K562 (cell line): ENCODE data around the gene ADSS1. TPM values are rescaled to one million over a fixed set of nuclear protein-coding genes. Genes with fewer than 3 reads are reported as not detected.

Source experiments
- ATAC-seq: fragments of 200-7000 bp; cut with Tn5 transposase; 3 replicates; pipeline ENCODE4 v1.9.1; 2020; ENCODE audit warnings: moderate library complexity
- BruUV-seq: library from RNA; stranded (reverse); fragments of 400-500 nt; replicated peaks from 2 replicates; lab custom pipeline; 2021; lab: Mats Ljungman, UMichigan
- CTCF ChIA-PET: fragments of 300-600 bp; formaldehyde crosslinking; extraction: SDS; loops from one replicate; lab custom pipeline; 2021; ENCODE audit warnings: low intra/inter-chr PET ratio; lab: Yijun Ruan, JAX
- POLR2A ChIA-PET: fragments of 300-600, 350-650 bp; sonication (Branson Sonifier 250); formaldehyde crosslinking; extraction: SDS; loops from one replicate; lab custom pipeline; 2021; ENCODE audit warnings: antibody characterized with exemption, inconsistent platforms; lab: Yijun Ruan, JAX
- DNase-seq, 4 experiments: peaks; one replicate each; pipeline versions ENCODE4 v3.0.0 to v3.0.0-alpha.2; 2011 to 2018; ENCODE audit warnings: low spot score in 3 of 4, mixed read lengths in 3 of 4; ENCODE audit errors: extremely low read depth in 1 of 4
- FAIRE-seq: peaks from 2 replicates; lab custom pipeline; 2011; peaks lifted over from hg19 to GRCh38; lab: Jason Lieb, UNC
- H2AFZ ChIP-seq: 2 replicates; pipeline ENCODE4 v1.6.0; 2011; ENCODE audit warnings: low read depth, low read length, control low read depth, inconsistent platforms
- H3K27ac ChIP-seq: fragments of 200-600 bp; 3 replicates; pipeline ENCODE4 v1.8.0; 2011; ENCODE audit warnings: low read depth, mild to moderate bottlenecking, control low read depth, inconsistent platforms, low read length, moderate library complexity, mixed read lengths; ENCODE audit errors: extremely low read depth
- H3K27me3 ChIP-seq, 2 experiments: fragments of 300-600 bp in 1 of 2; 2 replicates in 1 of 2; 3 replicates in 1 of 2; pipeline versions ENCODE4 v1.6.0 to v1.8.0; 2011; ENCODE audit warnings: inconsistent platforms in 2 of 2, low read length in 2 of 2, mild to moderate bottlenecking in 1 of 2, mixed read lengths in 1 of 2, moderate library complexity in 1 of 2; ENCODE audit not compliant: control insufficient read depth in 2 of 2, insufficient read depth in 2 of 2
- H3K36me3 ChIP-seq: fragments of 300-600 bp; 3 replicates; pipeline ENCODE4 v1.8.0; 2011; ENCODE audit warnings: mild to moderate bottlenecking, low read length, inconsistent platforms; ENCODE audit not compliant: control insufficient read depth, insufficient read depth
- H3K4me1 ChIP-seq, 2 experiments: fragments of 200-600 bp in 1 of 2; replicated peaks in 1 of 2; 2 replicates in 1 of 2; 3 replicates in 1 of 2; pipeline versions ENCODE4 v1.5.1 to v1.8.0; 2011; ENCODE audit warnings: inconsistent platforms in 2 of 2, low read length in 2 of 2, mild to moderate bottlenecking in 1 of 2, mixed read lengths in 1 of 2, moderate library complexity in 1 of 2; ENCODE audit not compliant: control insufficient read depth in 2 of 2, insufficient read depth in 2 of 2
- H3K4me2 ChIP-seq: 2 replicates; pipeline ENCODE4 v1.6.1; 2011; ENCODE audit warnings: low read length, control low read depth, inconsistent platforms, mixed read lengths; ENCODE audit not compliant: insufficient read depth
- H3K4me3 ChIP-seq: fragments of 200-600 bp; sonication (generic), shearing (Covaris generic); 2 replicates; pipeline ENCODE4 v1.5.1; 2016; ENCODE audit warnings: control low read depth, inconsistent platforms
- H3K79me2 ChIP-seq: fragments of 200-600 bp; 3 replicates; pipeline ENCODE4 v1.8.0; 2011; ENCODE audit warnings: low read length, inconsistent platforms; ENCODE audit not compliant: control insufficient read depth, insufficient read depth
- H3K9ac ChIP-seq, 2 experiments: 2 replicates each; pipeline versions ENCODE4 v1.6.0 to v1.6.1; 2011; ENCODE audit warnings: low read depth in 2 of 2, low read length in 2 of 2, control low read depth in 1 of 2, inconsistent platforms in 1 of 2, mild to moderate bottlenecking in 1 of 2, mixed read lengths in 1 of 2; ENCODE audit not compliant: insufficient read depth in 1 of 2
- H3K9me1 ChIP-seq: one replicate; pipeline ENCODE4 v1.6.0; 2011; ENCODE audit warnings: inconsistent platforms, mild to moderate bottlenecking, low read length, moderate library complexity; ENCODE audit not compliant: control insufficient read depth, insufficient read depth
- H3K9me3 ChIP-seq: replicated peaks from 2 replicates; pipeline ENCODE4 v1.5.1; 2011; ENCODE audit warnings: low read depth, low read length, inconsistent platforms; ENCODE audit not compliant: control insufficient read depth, insufficient read depth
- H4K20me1 ChIP-seq: replicated peaks from 2 replicates; pipeline ENCODE4 v1.6.1; 2011; ENCODE audit warnings: low read length, inconsistent platforms, mixed read lengths; ENCODE audit not compliant: control insufficient read depth, insufficient read depth
- ARNT ChIP-seq, 2 experiments: fragments of 450-650 bp; IDR thresholded peaks; 2 replicates each; pipeline ENCODE4 v1.6.1; 2016; ENCODE audit warnings: mild to moderate bottlenecking in 1 of 2
- COPS2 ChIP-seq: fragments of 450-650 bp; conservative IDR thresholded peaks from 2 replicates; pipeline ENCODE4 v1.6.1; 2016; ENCODE audit warnings: mild to moderate bottlenecking, moderate library complexity
- HMG20A ChIP-seq: fragments of 450-650 bp; formaldehyde crosslinking; conservative IDR thresholded peaks from 2 replicates; pipeline ENCODE4 v1.4.0; 2020; ENCODE audit warnings: mild to moderate bottlenecking, mixed read lengths
- POLR2A ChIP-seq: fragments of 450-650 bp; conservative IDR thresholded peaks from 2 replicates; pipeline ENCODE4 v1.6.1; 2016
- POLR2G ChIP-seq: fragments of 200-400 bp; formaldehyde crosslinking; IDR thresholded peaks from 2 replicates; pipeline ENCODE4 v1.6.1; 2017; ENCODE audit warnings: low read depth, mild to moderate bottlenecking, antibody characterized with exemption, low read length, moderate library complexity
- RBFOX2 ChIP-seq: fragments of 200-400 bp; formaldehyde crosslinking; IDR thresholded peaks from 2 replicates; pipeline ENCODE4 v1.6.1; 2017; ENCODE audit warnings: low read depth, mild to moderate bottlenecking, low read length, moderate library complexity
- SIRT6 ChIP-seq: IDR thresholded peaks from one replicate; pipeline ENCODE4 v1.6.1; 2012; ENCODE audit warnings: low read depth, mild to moderate bottlenecking, control low read depth, inconsistent platforms, low read length, moderate library complexity
- VEZF1 ChIP-seq: fragments of 200-800 bp; sonication (Bioruptor generic); IDR thresholded peaks from 2 replicates; pipeline ENCODE4 v1.6.1; 2017; ENCODE audit warnings: missing genetic modification characterization, missing compliant biosample characterization
- ZNF354B ChIP-seq: fragments of 250-450 bp; sonication (Bioruptor Pico); IDR thresholded peaks from 2 replicates; pipeline ENCODE4 v1.4.0; 2020
- ZNF699 ChIP-seq: fragments of 250-450 bp; sonication (Bioruptor Pico); IDR thresholded peaks from 2 replicates; pipeline ENCODE4 v1.8.0; 2021; ENCODE audit warnings: mild to moderate bottlenecking, moderate library complexity; ENCODE audit not compliant: insufficient replicate concordance
- WGBS: fragments of 100-300 bp; shearing (Covaris generic); methylation state at CpG from one replicate; pipeline ENCODE4 v1.1.6; 2016; ENCODE audit warnings: low coverage, mixed read lengths; ENCODE audit not compliant: insufficient coverage; ENCODE audit errors: missing lambda C conversion rate; 5-methylcytosine and 5-hydroxymethylcytosine counted together
- in situ Hi-C: fragments of 300-500 bp; cut with MboI; formaldehyde crosslinking; loops from 4 replicates; pipeline ENCODE4 v1.15.0; 2018; ENCODE audit warnings: inconsistent platforms, mixed read lengths
- intact Hi-C: fragments of 100-400 bp; cut with micrococcal nuclease; formaldehyde crosslinking; loops from 2 replicates; pipeline ENCODE4 v1.14.2; 2022
- polyA plus RNA-seq, 8 experiments: library from polyadenylated mRNA; depleted of rRNA in 4 of 8; stranded (reverse) in 5 of 8; unstranded in 3 of 8; fragments of >200 nt; fragmentation: Nextera tagmentation in 2 of 8; fragmentation: Illumina TruSeq in 1 of 8; extraction: Ambion mirVana in 2 of 8; extraction: Trizol in 1 of 8; gene quantifications; 2 replicates each; pipeline versions ENCODE4 v1.2.1 to v1.2.3, GENCODE V29; 2011 to 2014; ENCODE audit warnings: inconsistent platforms in 1 of 8, missing spikeins in 1 of 8
- total RNA-seq, 7 experiments: library from RNA; depleted of rRNA in 6 of 7; stranded (reverse); fragments of >200 nt in 6 of 7; fragmentation: Illumina TruSeq in 2 of 7; extraction: Trizol in 2 of 7; gene quantifications; 2 replicates each; pipeline versions ENCODE4 v1.2.1 to v1.2.3, GENCODE V29; 2011 to 2021; ENCODE audit warnings: low replicate concordance in 1 of 7

The ADSS1 gene
- total and polyA plus RNA-seq, 9 of the 15 experiments (the other 6 are each of a cell fraction or from before 2014, with no cell fraction given): 0.53 to 5.9 (median 3.9) TPM

- Histone ChIP-seq H3K27me3 (no peaks in the 10 kb centered on the region), H4K20me1 (peaks cover 12% of the 10 kb centered on the region; the same call in 1 of the 2 replicates), H3K4me1 (peaks cover 16 to 80% of the 10 kb centered on the region in 2 experiments), H3K27ac (no peak overlapping the region), H3K9me3 (no peaks in the 10 kb centered on the region)
- no TSS peak for BruUV-seq
- ATAC-seq (no peak), FAIRE-seq (no peak)
- no peak for TF ChIP-seq ARNT (IDR thresholded peaks at IDR 0.05)
- TF ChIP-seq SIRT6: no peak
- TF ChIP-seq, all 486 proteins: peak for 0
- in situ Hi-C loops (no loop called here), intact Hi-C loops (no loop called here)
- WGBS: 94% methylated on average over 8 of the region's 9 CpGs
- no peak for DNase-seq
- no peak overlapping the region for H3K4me3 ChIP-seq
- H3K9me1 ChIP-seq: no peaks in the 10 kb centered on the region
- no peak overlapping the region; a peak in 1 of 4 replicates for H3K9ac ChIP-seq
- H3K36me3 ChIP-seq: peaks cover 53% of the 10 kb centered on the region; the same call in 1 of the 3 replicates
- ChIA-PET CTCF (no interaction called here), POLR2A (interaction anchor here (0.7 kb wide), 1 partner anchor 85 kb away, joined by 3 read pairs; no protein-coding TSS in a partner anchor)
- H3K79me2 ChIP-seq: peaks cover 54% of the 10 kb centered on the region
- H3K4me2 ChIP-seq: no peak overlapping the region
- H2AFZ ChIP-seq: no peak overlapping the region
Observed at GRCh38 chr14:104791425-104791824, 67.4 kb downstream of the ADSS1 start.

GRCh38 chr14:104792101-104792884 is 68.3 kb downstream of the ADSS1 start:
- ChIA-PET CTCF (no interaction called here), POLR2A (no interaction called here)
- no peak overlapping the region for H3K4me2 ChIP-seq
- H3K36me3 ChIP-seq: peaks cover 53% of the 10 kb centered on the region; the same call in 1 of the 3 replicates
- H3K27ac ChIP-seq: no peak overlapping the region
- intact Hi-C loops: no loop called here
- peaks cover 54% of the 10 kb centered on the region for H3K79me2 ChIP-seq
- TF ChIP-seq POLR2A (no peak), VEZF1 (no peak), ZNF699 (no peak), ZNF354B (CRISPR knock-in tag) (no peak), HMG20A (CRISPR knock-in tag) (no peak), COPS2 (no peak), POLR2G (peak; percentile 38; the same call in 1 of the 2 replicates), RBFOX2 (peak; percentile 51; the same call in 1 of the 2 replicates)
- BruUV-seq: no TSS peak
- in situ Hi-C loops: no loop called here
- FAIRE-seq (no peak), DNase-seq (no peak), ATAC-seq (no peak)
- H3K9me1 ChIP-seq: no peaks in the 10 kb centered on the region
- peak overlapping the region in 1 of 2 experiments; percentile 78; a peak in 2 of 4 replicates for H3K9ac ChIP-seq
- H3K9me3 ChIP-seq: no peaks in the 10 kb centered on the region
- H3K4me1 ChIP-seq: peaks cover 25 to 87% of the 10 kb centered on the region in 2 experiments
- no peaks in the 10 kb centered on the region for H3K27me3 ChIP-seq
- H4K20me1 ChIP-seq: peaks cover 12% of the 10 kb centered on the region; the same call in 1 of the 2 replicates
- H2AFZ ChIP-seq: no peak overlapping the region
- H3K4me3 ChIP-seq: no peak overlapping the region
- WGBS: 88% methylated on average over 10 of the region's 25 CpGs
